HG03457 (cell line): Measurements from ENCODE around the gene MORC3.
"Not testable (repeated sequence)": the region's sequence is repeated elsewhere in the genome, so short reads cannot be mapped to it uniquely, and the experiment has no call there.

Experiments used
- ATAC-seq: cut with Tn5 transposase; IDR thresholded peaks from one replicate; pipeline ENCODE4 v1.9.1; 2021; ENCODE audit warnings: moderate number of reproducible peaks; ENCODE audit not compliant: unreplicated experiment

Gene MORC3

DNA sequence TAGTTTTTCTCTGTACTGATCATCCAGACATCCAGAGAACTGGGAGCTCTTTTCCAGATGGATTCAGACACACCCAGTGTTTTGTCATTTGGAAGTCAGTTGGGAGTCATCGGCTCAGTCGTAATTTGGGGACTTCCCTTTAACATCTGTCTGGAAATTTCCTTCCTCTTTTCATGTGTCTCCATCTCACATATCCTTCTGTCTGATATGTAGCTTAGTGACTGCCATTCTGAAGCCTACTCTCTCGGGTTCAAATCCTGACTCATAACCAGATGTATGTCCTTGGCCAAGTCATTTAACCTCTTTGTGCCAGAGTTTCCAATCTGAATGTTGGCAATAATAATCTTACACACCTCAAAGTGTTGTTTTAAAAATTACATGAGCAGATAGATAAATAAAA is 3.0 kb downstream of the MORC3 start:
- ATAC-seq = no peak

DNA sequence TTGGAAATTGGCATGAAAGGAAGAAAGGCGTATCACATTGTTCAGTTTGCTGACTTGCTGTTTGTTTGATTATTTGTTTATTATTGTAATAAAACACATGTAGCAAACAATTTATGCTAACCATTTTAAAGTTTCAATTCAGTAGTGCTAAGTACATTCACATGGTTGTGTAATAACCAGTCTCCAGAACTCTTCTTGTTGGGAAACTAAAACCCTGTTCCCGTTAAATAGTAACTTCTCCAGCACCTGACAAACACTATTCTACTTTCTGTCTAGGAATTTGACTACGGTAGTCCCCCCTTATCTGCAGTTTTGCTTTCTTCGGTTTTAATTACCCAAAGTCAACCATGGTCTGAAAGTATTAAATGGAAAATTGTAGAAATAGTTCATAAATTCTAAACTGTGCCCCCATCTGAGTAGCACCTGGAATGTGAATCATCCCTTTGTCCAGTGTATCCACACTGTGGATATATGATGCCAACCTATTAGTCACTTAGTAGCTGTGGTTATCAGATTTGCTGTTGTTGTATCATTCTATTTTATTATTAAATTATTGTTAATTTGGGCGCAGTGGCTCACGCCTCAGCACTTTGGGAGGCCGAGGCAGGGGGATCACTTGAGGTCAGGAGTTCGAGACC is 5.5 kb downstream of the MORC3 start:
- no peak for ATAC-seq

DNA sequence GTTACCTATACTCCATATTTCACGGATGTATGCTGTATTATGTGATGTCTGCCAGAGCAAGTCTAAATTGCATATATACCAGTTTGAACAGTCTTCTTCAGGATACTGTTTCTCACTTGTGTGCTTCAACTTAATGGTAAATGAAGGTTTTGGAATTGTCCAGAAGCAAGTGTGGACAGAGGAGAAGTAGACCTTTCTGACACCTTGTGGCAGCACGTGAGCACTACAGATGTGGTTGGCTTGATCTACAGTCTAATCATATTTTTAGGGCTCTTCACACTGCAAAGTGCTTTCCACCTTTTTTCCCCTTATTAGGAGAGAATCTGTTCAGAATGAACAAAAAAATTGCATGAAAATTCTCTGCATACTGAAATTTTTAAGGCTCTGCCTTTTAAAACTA is 10.9 kb downstream of the MORC3 start:
- no peak for ATAC-seq

DNA sequence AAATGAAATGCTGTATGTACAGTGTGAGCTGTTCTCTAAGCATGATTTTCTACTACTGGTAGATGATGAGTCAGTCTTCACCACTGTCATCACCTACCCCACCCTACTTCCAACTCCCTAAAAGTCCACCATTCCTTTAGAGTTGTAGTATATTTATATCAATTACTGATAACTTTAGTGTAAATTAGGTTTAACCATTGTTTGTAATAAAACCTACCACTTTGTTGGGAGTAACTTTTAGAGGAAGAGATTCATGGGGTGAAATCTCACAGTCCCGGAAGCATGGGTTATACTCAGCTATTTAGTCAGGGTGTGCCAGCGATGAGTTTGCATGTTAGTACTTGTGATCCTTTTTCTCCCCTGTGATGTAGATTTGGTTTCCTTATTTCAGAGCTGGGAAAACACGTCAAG is 17.1 kb downstream of the MORC3 start:
- ATAC-seq = no peak

DNA sequence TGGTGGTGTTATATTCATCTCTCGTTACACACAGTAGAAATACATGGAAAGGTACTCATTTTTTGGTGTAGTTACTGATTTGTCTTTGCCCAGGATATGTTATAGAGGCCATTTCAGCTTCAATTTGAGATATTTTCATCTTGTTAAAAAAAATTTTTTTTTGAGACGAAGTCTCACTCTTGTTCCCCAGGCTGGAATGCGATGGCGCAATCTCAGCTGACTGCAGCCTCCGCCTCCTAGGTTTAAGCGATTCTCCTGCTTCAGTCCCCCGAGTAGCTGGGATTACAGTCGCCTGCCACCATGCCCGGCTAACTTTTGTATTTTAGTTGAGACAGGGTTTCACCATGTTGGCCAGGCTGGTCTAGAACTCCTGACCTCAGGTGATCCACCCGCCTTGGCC is 19.0 kb downstream of the MORC3 start:
- no peak for ATAC-seq

DNA sequence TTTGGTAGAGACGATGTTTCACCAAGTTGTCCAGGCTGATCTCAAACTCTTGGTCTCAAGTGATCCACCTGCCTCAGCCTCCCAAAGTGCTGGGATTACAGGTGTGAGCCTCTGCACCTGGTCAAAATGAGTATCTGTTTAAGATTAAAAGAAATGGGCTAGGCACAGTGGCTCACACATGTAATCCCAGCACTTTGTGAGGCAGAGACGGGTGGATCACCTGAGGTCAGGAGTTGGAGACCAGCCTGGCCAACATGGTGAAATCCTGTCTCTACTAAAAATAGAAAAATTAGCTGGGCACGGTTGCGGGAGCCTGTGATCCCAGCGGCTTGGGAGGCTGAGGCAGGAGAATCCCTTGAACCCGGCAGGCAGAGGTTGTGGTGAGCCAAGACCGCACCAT is 22.6 kb downstream of the MORC3 start:
- not testable (repeated sequence) for ATAC-seq

DNA sequence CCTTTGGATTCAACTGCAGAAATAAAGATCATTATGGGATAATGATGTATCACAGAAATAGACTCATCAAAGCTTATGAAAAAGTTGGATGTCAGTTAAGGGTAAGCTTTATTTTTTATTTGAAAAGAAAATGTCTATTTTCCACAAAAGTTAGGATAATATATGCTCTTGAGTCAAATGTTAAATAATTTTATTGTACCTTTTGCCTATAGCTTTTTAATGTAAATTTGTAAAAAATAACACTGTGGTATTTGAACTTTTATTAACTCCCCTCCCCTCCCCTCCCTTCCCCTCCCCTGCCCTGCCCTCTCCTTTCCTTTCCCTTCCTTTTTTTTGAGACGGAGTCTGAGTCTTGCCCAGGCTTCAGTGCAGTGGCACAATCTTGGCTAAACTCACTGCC is 24.9 kb downstream of the MORC3 start:
- ATAC-seq = no peak

DNA sequence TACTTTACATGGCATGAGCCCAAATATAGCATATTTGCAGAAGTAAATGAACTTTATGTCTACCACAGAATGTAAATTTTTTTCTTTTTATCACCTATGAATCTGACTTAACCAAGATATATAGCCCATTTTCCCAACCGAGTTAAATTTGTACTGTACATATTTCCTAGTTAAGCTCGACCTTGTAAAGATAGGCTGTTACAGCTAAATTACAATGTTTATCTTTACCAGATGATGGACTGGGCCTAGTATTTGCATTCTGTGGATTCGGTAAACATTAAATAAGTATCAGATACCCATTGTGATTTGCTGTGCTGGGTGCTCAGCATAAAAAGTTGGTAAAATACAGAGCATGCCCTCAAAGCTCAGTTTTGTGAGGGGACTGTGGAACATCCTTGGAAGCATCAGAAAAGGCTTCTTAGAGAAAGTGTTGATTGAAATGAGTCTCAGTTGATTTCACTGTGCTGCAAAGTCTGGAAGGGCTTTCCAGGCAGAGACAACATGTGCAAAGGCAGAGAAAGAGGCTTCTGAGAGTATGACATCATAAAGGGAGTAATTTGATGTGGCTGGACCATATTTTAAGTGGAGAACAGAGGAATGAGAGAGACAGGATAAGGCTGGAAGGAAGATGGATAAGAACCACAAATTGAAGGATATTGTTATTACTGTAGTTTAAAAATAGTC is 27.4 kb downstream of the MORC3 start:
- ATAC-seq = no peak

DNA sequence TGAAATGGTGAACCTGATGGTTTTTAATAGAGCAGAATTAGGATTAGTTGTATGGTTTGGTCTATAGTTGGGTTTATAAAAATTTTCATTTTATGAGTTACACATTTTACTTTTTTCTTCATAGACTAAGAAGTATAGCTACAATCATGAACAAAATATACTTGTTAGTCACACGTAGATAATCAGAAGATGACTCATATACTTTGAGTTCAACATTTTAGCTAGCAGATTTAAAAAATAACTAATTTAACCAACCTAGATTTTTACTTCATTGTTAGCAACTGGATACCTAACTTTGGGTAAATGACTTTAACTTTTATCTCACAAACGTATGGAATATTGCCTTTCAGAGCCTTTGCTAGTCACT is 27.9 kb downstream of the MORC3 start:
- no peak for ATAC-seq

DNA sequence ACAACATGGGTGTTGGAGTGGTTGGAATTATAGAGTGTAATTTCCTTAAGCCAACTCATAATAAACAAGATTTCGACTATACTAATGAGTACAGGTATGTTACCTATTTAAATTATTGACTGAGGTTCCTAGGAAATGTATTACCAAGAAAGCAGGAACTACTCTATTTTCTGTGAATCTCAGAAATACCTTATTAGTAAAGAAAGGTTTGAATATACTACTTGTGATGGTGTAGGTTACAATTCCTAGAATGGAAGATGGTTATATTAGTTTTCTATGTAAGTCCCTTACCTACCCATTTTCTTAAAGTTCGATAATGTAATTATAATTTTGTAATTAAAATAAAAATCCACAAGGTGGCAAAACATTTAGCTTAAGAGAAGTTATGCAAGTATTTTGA is 29.3 kb downstream of the MORC3 start:
- no peak for ATAC-seq

DNA sequence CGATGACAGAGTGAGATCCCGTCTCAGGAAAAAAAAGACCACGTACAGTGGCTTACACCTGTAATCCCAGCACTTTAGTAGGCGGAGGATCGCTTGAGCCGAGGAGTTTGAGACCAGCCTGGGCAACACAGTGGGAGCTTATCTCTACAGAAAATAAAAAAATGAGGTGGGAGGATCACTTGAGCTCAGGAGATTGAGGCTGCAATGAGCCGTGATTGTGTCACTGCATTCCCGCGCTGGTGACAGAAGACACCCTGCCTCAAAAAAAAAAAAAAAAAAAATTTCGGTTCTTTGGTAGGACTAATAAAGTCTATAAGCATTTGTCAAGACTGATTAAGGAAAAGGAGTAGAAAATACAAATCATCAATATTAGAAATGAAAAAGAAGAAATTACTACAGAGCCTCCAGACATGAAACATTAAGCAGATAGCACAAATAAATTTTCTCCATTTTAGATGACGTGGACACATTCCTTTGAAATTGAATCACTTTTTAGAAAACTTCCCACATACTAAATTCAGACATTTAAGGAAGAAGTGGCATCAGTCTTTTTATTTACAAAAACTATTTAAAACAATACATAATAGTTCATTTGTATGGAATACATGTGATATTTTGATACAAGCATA is 30.4 kb downstream of the MORC3 start:
- no peak for ATAC-seq

DNA sequence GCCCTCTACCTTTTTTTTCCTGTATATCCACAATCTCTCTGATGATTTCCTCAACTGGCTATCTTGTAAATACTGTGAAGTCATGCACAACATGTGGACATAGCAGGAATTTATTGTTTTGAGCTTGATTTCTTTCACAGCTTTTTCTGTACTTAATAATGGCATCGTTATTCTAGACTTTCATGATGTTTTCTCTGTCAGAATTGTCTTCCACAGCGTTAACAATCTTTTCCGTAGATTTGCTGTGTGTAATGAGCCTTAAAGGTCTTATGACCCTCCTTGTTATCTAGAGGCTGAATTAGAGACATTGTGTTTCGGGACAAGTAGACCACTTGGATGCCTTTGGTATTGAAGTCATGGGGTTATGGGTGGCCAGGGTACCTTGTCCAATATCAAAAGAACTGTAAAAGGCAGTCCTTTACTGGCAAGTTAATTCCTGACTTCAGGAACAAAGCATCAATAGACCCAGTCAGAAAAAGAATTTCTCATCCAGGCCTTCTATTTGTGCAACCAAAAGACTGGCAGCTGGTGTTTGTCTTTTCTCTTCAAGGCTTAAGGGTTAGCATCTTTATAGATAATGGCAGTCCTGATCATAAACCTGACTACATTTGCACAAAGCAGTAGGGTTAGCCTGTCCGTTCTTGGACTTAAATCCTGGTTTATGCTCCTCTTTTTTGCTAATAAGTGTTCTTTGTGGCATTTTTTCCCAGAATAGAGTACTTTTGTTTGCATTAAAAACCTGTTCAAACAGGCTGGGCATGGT is 35.1 kb downstream of the MORC3 start:
- ATAC-seq = no peak

DNA sequence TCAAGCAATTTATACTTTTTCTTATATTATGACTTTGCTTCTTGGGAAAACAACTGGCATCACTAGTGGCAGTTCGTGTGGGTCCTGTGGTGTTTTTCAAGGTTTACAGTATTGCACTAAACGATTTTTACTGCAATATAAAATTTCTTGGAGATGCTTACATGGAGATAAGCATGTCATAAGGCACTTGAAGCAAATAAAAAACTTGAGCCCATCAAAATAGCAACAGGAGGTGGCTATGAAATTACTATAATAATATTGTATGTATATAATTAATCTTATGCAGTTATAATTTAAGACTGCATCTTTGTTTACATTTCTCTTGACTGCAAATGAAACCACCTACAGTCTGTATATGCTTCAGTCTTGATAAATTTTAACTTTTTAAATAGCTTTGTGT is 35.9 kb downstream of the MORC3 start:
- no peak for ATAC-seq

DNA sequence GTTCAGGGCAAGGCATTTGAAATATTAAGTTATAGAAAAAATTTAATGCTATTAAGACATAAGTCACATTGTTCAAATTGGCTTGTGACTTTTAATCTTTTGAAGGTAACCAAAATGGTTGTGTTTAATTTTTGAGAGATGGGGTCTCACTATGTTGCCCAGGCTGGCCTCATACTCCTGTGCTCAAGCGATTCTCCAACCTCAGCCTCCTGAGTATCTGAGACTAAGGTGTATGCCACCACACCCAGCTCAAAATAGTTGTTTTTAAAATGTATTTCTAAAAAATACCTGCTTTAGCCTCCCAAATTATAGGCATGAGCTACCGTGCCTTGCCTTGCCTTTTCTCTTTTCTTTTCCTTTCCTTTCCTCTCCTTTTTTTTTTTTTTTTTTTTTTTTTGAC is 39.2 kb downstream of the MORC3 start:
- no peak for ATAC-seq

DNA sequence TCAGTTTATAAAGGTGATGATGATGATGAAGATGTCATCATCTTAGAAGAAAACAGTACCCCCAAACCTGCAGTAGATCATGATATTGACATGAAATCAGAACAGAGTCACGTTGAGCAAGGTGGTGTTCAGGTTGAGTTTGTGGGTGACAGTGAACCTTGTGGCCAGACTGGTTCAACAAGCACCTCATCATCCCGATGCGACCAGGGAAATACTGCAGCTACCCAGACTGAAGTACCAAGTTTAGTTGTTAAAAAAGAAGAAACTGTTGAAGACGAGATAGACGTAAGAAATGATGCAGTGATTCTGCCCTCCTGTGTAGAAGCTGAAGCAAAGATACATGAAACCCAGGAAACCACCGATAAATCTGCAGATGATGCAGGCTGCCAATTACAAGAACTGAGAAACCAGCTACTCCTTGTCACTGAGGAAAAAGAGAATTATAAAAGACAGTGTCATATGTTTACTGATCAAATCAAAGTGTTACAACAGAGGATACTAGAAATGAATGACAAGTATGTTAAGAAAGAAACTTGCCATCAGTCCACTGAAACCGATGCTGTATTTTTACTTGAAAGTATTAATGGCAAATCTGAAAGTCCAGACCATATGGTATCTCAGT is 49.2 kb downstream of the MORC3 start:
- no peak for ATAC-seq

DNA sequence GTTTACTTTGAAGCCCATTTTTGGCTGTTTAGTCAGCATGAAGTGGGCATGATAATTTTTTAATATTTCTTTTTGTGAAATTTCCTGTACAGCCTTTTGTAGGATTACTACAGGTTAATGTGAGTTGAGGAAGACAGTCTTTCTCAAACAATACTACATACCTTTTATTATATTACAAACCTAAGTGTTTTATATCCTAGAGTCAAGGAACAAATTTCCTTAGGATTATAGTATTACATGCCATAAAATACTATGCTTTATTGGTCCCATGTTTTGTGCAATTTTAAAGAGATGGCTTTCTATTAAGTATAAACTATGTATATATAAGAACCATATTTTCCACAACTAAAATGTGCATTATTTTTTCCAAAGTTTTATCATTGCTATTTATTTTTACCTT is 56.0 kb downstream of the MORC3 start:
- ATAC-seq = no peak

DNA sequence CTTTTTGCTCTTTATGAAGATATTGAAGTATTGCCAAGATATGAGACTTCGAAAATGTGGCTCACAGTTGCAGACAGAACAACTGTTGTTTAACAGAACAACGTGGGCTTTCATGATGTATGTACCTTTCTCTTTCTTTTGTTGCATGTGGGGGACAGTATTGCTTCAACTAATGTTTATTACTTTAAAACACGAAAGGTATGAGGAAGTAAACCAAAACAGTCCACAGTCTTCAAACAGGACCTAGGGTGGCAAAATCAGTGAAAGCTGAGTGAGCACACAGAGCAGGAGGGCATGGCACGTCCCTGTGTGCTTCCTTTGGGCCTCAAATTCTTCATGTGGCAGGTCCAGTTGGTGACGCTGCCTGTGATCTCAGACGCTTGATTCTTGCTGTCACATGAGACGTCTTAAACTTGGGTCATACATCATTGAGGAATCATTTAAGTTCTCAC is 57.4 kb downstream of the MORC3 start:
- no peak for ATAC-seq

DNA sequence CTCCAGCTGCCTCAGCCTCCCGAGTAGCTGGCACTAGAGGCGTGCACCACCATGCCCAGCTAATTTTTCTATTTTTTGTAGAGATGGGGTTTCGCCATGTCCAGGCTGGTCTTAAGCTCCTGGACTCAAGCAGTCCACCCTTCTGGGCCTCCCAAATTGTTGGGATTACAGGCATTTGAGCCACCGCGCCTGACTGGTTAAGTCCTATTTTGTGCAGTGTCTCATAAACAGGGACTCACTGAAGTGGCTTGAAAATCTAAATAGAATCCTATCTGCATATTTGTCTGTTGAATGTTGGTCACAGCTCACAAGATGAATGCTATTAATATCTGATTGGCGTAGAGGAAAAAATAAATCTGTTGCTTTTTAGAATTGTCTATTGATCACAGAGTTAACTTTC is 59.3 kb downstream of the MORC3 start:
- no peak for ATAC-seq

DNA sequence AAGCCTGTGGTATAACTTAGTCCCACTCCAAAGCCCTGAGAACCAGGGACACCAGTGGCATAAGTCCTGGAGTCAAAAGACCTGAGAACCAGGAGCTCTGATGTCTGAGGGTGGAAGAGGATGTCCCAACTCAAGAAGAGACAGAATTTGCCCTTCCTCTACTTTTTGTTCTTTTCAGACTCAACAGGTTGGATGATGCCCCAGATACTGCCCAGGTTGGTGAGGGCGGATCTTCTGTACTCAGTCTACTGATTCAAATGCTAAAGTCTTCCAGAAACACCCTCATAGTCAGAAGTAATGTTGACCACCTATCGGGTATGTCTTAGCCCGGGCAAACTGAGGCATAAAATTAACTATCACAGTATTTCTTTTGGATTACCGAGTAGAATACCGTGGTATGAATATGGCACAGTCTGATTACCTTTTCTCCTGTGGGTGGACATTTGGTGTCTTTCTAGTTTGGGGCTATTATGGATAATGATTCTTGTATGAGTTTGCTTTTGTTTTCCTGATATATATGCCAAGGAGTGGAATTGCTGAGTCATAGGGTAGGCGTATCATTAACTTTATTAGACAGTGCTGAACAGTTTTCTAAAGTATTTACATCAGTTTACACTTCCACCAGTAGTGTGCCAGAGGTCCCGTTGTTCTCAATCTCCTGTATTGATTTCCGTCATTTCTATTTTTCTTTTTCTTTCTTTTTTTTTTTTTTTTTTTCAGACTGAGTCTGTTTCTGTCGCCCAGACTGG is 62.0 kb downstream of the MORC3 start:
- ATAC-seq = no peak

DNA sequence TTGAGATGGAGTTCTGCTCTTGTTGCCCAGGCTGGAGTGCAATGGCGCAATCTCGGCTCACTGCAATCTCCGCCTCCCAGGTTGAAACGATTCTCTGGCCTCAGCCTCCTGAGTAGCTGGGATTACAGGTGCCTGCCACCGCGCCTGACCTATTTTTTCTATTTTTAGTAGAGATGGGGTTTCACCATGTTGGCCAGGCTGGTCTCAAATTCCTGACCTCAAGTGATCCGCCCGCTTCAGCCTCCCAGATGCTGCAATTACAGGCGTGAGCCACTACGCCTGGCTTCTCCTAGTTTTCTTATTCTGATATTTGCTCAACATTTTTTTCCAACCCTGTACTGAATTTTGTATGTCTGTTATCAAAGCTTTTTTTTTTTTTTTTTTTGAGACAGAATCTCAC is 62.7 kb downstream of the MORC3 start:
- ATAC-seq = not testable (repeated sequence)

DNA sequence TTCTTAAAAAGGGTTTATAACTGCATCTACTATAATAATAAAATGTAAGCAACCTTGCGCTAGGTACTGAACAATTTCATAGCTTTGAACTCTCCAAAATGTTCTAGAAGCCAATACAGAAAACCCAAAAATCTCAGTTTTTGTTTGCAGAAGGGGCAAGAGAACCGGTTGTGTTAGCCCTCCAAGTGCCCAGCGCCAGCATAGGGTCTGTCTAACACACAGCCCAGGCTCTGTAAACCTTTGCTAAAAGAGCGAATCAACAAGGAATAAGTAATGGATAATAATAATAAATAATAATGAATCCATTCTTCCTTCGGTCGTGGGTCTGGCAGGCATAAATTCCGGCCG is 64.9 kb downstream of the MORC3 start:
- ATAC-seq = no peak
